ENCODE measurements around the gene FAM78B. TPM values are rescaled to one million over a fixed set of nuclear protein-coding genes. Genes with fewer than 3 reads are reported as not detected.

The FAM78B gene
- total RNA-seq, 2 donors from 2014 or later = 2.3 to 4.2 TPM

DNA sequence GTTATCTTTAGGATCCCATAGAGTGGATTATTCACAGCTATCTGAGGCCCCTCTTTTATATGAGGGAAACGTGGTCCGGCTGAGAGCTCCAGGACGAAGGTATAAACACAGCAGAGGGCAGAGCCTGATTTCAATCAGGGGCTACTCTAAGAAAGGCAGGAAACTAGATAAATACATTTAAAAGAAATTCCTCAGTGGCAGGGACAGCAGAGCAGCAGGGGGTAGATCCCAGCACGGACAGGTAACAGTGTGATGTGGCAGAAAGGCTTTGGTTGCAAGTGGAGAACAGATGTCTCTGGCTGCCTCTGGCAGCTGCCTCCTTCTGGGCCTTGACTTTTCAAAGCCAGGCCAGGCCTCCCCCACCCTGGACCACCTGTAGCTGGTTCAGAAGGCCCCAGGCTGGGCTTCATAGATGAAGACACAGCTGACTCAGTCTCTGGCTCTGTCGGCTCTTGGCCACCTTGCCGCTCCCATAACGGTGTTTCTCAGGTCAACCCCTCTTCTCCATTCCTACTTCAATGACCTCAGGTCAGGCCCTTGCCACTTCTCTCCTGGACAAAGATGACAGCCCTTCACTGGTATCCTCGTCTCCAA lies 43.8 kb downstream of the FAM78B start:
- Histone ChIP-seq H3K4me1 (ENCODE audit: control insufficient read depth, insufficient read depth, low read length) (peaks cover 5% of the 10 kb centered on the region), H3K36me3 (ENCODE audit: control insufficient read depth, insufficient read depth, low read length) (no peaks in the 10 kb centered on the region), H3K9me3 (ENCODE audit: control insufficient read depth, low read length) (no peaks in the 10 kb centered on the region), H3K4me3 (ENCODE audit: low read length) (no peak overlapping the region), H3K27ac (ENCODE audit: low read depth, low read length) (no peak overlapping the region), H3K27me3 (ENCODE audit: control insufficient read depth, insufficient read depth, low read length, poor library complexity, severe bottlenecking) (no peaks in the 10 kb centered on the region), H3K9ac (ENCODE audit: extremely low read depth, low read length, poor library complexity, severe bottlenecking) (no peak overlapping the region)
- 68 to 76% methylated on average over 4 to 8 of the region's 8 CpGs for WGBS, 2 experiments (ENCODE audit: insufficient coverage in 1 of 2, insufficient read length in 1 of 2)
- TF ChIP-seq, protein P1, sequence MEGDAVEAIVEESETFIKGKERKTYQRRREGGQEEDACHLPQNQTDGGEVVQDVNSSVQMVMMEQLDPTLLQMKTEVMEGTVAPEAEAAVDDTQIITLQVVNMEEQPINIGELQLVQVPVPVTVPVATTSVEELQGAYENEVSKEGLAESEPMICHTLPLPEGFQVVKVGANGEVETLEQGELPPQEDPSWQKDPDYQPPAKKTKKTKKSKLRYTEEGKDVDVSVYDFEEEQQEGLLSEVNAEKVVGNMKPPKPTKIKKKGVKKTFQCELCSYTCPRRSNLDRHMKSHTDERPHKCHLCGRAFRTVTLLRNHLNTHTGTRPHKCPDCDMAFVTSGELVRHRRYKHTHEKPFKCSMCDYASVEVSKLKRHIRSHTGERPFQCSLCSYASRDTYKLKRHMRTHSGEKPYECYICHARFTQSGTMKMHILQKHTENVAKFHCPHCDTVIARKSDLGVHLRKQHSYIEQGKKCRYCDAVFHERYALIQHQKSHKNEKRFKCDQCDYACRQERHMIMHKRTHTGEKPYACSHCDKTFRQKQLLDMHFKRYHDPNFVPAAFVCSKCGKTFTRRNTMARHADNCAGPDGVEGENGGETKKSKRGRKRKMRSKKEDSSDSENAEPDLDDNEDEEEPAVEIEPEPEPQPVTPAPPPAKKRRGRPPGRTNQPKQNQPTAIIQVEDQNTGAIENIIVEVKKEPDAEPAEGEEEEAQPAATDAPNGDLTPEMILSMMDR (conservative IDR thresholded peaks at IDR 0.05) = no peak
- no peaks in the 10 kb centered on the region for H3K36me3 Mint-ChIP-seq (ENCODE audit: low read depth)
- H3K27ac Mint-ChIP-seq = no peak overlapping the region
- H3K27me3 Mint-ChIP-seq (ENCODE audit: insufficient read depth) = no peaks in the 10 kb centered on the region
- H3K4me3 Mint-ChIP-seq = no peak overlapping the region
- H3K4me1 Mint-ChIP-seq = peaks cover 12% of the 10 kb centered on the region
- DNase-seq = peak; percentile 80
- no peaks in the 10 kb centered on the region for H3K9me3 Mint-ChIP-seq

DNA sequence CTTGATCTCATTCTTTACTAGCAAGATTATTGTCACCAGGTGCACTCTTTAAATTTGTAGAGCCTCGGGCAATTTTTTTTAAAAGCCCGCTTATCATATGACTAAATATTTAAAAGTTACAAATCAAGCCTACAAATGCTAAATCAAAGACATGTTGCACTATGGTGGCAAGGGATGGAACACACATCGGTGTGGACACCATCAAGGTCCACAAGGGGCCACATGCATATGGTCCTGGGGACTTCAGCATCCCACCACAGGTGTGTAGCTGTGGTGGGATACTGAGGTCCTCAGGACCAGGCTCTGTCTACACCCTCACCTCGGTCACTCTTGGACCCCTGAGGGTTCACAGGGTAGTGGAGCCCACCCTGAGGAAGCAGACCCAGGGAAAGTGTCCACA lies 45.8 kb downstream of the FAM78B start:
- no peak overlapping the region for H3K4me3 ChIP-seq (ENCODE audit: low read length)
- DNase-seq = no peak
- Mint-ChIP-seq H3K4me3 (no peak overlapping the region), H3K36me3 (ENCODE audit: low read depth) (no peaks in the 10 kb centered on the region), H3K27ac (no peak overlapping the region), H3K4me1 (peaks cover 12% of the 10 kb centered on the region), H3K27me3 (ENCODE audit: insufficient read depth) (no peaks in the 10 kb centered on the region), H3K9me3 (no peaks in the 10 kb centered on the region)
- no peaks in the 10 kb centered on the region for H3K27me3 ChIP-seq (ENCODE audit: control insufficient read depth, insufficient read depth, low read length, poor library complexity, severe bottlenecking)
- no peak overlapping the region for H3K27ac ChIP-seq (ENCODE audit: low read depth, low read length)
- peaks cover 5% of the 10 kb centered on the region for H3K4me1 ChIP-seq (ENCODE audit: control insufficient read depth, insufficient read depth, low read length)
- 92% methylated on average over 4 of the region's 4 CpGs; no CpG with 5 or more reads in 1 of the 2 experiments for WGBS, 2 experiments (ENCODE audit: insufficient coverage in 1 of 2, insufficient read length in 1 of 2)
- no peak overlapping the region for H3K9ac ChIP-seq (ENCODE audit: extremely low read depth, low read length, poor library complexity, severe bottlenecking)
- TF ChIP-seq, protein P1 (conservative IDR thresholded peaks at IDR 0.05) = no peak
- no peaks in the 10 kb centered on the region for H3K36me3 ChIP-seq (ENCODE audit: control insufficient read depth, insufficient read depth, low read length)
- H3K9me3 ChIP-seq (ENCODE audit: control insufficient read depth, low read length) = no peaks in the 10 kb centered on the region

DNA sequence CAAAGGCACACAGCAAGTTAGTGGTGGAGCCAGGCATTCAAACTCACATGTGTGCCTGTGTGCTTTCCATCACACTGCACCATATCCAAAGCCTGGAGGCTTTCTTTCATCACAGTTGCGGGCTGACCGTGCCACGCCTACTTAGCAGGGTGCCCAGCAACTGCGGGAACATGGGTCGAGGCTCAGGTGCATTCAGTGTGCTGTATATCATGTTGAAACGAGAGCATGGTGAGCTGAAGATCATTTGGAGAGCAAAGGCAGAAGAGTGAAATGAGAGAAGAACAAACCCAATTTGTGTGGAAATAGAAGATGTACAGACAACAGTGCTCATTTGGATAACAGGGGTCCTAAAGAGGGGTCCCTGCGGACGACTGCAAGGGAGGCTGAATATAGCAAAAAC lies 46.5 kb downstream of the FAM78B start:
- no peaks in the 10 kb centered on the region for H3K9me3 Mint-ChIP-seq
- H3K27ac Mint-ChIP-seq = no peak overlapping the region
- 90 to 92% methylated on average over 8 of the region's 8 CpGs for WGBS, 2 experiments (ENCODE audit: insufficient coverage in 1 of 2, insufficient read length in 1 of 2)

More for the DNA sequence above, 46.5 kb downstream of the FAM78B start:
- Histone ChIP-seq H3K9me3 (ENCODE audit: control insufficient read depth, low read length) (no peaks in the 10 kb centered on the region), H3K36me3 (ENCODE audit: control insufficient read depth, insufficient read depth, low read length) (no peaks in the 10 kb centered on the region), H3K27ac (ENCODE audit: low read depth, low read length) (no peak overlapping the region), H3K4me1 (ENCODE audit: control insufficient read depth, insufficient read depth, low read length) (peaks cover 5% of the 10 kb centered on the region), H3K4me3 (ENCODE audit: low read length) (no peak overlapping the region), H3K9ac (ENCODE audit: extremely low read depth, low read length, poor library complexity, severe bottlenecking) (no peak overlapping the region), H3K27me3 (ENCODE audit: control insufficient read depth, insufficient read depth, low read length, poor library complexity, severe bottlenecking) (no peaks in the 10 kb centered on the region)
- TF ChIP-seq, protein P1 (conservative IDR thresholded peaks at IDR 0.05) = no peak
- no peaks in the 10 kb centered on the region for H3K36me3 Mint-ChIP-seq (ENCODE audit: low read depth)
- no peak for DNase-seq
- H3K27me3 Mint-ChIP-seq (ENCODE audit: insufficient read depth) = no peaks in the 10 kb centered on the region
- H3K4me1 Mint-ChIP-seq = peaks cover 12% of the 10 kb centered on the region
- no peak overlapping the region for H3K4me3 Mint-ChIP-seq
